GM12875 (cell line): ENCODE data around the gene SLC22A3.

Source experiments
- H3K4me3 ChIP-seq: one replicate; pipeline ENCODE4 v1.5.1; 2011; ENCODE audit warnings: low read depth, low read length, control low read depth
- TF ChIP-seq, protein P1 (sequence below): IDR thresholded peaks from 2 replicates; pipeline ENCODE4 v1.5.1; 2011; ENCODE audit warnings: low read depth, mild to moderate bottlenecking, control low read depth, inconsistent platforms, low read length, moderate library complexity, borderline replicate concordance; ENCODE audit not compliant: insufficient read depth

The SLC22A3 gene

DNA sequence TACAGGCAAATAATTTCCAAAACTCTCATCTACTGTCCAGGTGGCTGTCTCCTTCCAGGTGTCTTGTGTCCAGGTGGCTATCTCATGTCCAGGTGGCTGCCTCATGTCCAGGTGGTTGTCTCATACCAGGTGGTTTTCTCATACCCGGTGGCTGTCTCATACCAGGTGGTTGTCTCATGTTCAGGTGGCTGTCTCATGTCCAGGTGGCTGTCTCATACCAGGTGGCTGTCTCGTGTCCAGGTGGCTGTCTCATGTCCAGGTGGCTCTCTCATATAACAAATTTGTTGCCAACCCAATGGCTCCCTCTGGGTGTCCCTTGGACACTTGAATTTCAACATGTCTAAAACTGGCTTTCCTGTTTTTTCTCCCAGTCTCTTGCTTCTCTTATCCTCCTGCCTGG is 14.3 kb upstream of the SLC22A3 start:
- TF ChIP-seq, protein P1, sequence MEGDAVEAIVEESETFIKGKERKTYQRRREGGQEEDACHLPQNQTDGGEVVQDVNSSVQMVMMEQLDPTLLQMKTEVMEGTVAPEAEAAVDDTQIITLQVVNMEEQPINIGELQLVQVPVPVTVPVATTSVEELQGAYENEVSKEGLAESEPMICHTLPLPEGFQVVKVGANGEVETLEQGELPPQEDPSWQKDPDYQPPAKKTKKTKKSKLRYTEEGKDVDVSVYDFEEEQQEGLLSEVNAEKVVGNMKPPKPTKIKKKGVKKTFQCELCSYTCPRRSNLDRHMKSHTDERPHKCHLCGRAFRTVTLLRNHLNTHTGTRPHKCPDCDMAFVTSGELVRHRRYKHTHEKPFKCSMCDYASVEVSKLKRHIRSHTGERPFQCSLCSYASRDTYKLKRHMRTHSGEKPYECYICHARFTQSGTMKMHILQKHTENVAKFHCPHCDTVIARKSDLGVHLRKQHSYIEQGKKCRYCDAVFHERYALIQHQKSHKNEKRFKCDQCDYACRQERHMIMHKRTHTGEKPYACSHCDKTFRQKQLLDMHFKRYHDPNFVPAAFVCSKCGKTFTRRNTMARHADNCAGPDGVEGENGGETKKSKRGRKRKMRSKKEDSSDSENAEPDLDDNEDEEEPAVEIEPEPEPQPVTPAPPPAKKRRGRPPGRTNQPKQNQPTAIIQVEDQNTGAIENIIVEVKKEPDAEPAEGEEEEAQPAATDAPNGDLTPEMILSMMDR, result no peak
- no peak overlapping the region for H3K4me3 ChIP-seq

DNA sequence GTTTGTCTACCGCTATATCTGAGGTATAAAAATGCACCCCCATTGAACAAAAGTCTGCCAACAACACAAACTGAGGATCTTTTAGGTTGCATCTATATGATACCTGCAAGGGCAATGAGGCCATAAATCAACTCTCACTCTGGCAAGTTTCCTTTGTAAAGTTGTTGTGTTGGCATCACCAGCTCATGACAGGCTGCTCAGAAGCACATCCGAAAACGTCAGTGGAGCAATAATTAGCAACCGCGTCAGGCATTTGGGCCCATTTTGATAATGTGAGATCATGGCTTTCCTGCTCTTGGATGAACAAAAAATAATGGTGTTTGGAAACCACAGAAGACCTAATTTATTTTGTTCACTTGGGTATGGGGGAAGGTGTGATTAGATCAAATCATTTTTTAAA is 12.0 kb upstream of the SLC22A3 start:
- TF ChIP-seq, protein P1, result no peak
- H3K4me3 ChIP-seq, result no peak overlapping the region

DNA sequence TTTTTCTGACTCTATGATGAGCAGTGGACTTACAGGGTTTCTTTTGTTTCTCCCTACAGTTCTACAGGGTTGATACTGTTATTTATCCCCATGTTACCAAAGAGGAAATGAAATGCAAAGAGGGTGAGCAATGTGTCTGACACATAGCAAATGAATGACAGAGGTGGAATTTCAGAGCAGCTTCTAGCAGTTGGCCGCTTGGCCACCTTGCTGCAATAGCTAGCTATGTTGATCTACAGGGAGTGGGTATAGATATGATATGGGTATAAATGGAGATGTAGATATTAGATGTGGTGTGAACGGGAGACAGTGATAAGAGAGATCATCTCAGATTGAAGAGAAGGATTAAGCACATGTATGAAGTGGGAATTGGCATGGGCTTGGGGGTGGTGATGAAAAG is 10.9 kb upstream of the SLC22A3 start:
- TF ChIP-seq, protein P1, result no peak
- no peak overlapping the region for H3K4me3 ChIP-seq

DNA sequence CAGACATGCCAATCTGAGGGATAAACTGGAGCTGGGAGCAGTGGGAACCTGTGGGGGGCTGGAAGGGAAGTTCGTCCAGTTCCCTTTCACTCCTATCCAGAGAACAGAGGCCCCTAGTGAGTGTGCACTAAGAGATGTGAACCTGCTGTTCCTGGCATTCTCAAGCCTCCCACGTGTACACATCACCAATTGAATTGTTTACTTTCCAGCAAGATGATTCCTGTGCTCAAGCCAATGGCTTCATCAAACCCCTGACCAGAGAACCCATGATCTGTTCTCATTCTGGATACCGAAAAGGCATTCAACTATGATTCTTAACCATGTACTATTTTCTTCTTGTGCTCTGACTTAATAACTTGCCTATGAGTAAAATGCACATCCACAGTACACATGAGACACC is 10.2 kb upstream of the SLC22A3 start:
- TF ChIP-seq, protein P1, result no peak
- H3K4me3 ChIP-seq, result no peak overlapping the region

DNA sequence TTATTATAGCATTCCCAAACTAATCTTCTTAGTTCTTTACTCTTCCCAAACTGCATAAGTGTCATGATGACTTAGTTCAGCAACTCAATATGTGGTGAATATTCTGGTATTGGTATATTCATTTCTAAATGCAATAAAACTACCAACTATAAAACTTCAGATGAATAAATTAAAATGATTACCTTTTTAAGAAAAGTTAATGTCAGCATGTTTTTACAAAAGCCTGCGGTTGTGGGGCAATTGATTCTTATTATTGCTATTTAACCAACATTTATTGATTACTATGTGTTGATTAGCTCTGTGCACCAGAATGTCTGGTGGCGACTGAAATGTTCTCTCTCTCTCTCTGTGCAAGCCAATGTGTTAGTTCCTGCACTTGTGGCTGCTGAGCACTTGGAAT is 5.0 kb upstream of the SLC22A3 start:
- TF ChIP-seq, protein P1, result no peak
- H3K4me3 ChIP-seq, result no peak overlapping the region

DNA sequence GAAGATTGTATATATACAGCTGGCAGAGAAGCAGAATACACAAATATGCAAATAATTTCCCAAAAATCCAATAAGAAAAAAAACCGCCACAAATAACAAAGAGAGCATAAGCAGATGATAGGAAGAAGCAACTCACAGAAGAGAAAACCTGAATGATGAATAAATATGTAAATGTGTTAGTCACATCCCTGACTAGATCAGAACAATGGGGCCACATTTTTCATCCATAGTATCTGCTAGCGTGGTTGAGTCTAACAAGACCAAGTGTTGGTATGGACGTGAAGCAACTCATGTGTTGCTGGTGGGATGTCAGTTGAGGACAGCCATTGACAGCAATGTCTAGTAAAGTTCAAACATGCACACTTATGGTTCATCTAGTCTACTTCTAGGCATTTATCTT is 3.9 kb upstream of the SLC22A3 start:
- no peak overlapping the region for H3K4me3 ChIP-seq
- TF ChIP-seq, protein P1, result no peak

DNA sequence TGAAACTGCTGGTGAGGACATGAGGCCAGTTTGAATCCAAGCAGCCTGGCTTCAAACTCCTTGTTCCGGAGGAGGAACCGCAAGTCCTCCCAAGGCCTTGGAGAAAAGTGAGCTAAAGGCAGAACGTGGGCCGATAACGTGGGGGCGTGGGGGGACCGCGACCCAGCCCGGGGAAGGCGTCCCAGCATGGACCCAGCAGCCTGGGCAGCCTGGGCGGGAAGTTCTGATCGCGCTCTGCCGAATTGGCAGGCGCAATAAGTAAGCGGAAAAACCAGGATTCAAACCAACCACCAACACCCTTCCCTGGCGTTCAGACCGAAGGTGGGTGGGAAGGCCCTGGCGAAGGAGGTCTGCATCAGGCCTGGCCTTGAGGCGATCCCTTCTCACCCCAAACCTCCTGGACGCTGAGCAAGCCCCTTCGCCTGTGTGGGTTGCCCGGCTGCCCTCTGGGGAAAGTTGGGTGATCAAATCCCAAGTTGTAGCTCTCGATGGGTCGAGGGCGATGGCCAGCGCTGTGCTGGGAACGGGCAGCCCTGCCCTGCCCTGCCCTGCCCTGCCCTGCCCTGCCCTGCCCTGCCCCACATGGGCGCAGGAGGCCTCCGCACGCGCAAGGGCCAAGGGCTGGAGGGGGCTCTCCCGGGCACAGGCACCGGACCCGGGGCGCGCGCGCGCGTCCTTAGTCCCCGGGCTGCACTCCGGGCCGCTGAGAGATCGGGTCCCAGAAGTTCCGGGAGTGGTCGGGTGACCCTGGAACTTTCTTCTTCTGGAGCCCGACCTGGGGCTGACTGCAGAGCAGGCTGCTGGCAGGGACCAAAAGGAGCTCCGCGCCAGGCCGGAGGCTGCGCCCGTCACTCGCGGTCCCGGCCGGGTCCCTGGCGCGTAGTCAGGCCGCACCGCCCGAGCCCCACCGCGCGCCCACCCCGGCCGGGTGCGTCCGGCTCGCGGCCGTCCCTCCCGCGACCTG is 637 bp upstream of the SLC22A3 start:
- no peak overlapping the region for H3K4me3 ChIP-seq
- TF ChIP-seq, protein P1, result no peak
